Mucosa of gallbladder (tissue), 1 donor: ENCODE results near the gene ZNHIT2. TPM values are rescaled to one million over a fixed set of nuclear protein-coding genes. Genes with fewer than 3 reads are reported as not detected.

Source experiments
- DNase-seq: peaks from one replicate; pipeline ENCODE4 v3.0.0-alpha.2; 2020; ENCODE audit warnings: low spot score
- total RNA-seq: library from RNA; stranded (reverse); gene quantifications from one replicate; pipeline ENCODE4 v1.2.1, GENCODE V29; 2021
- donor health status: DM: no; HTN: no; CAD: no.

The ZNHIT2 gene
- total RNA-seq, 1 donor from 2014 or later: 15.1 TPM

DNA sequence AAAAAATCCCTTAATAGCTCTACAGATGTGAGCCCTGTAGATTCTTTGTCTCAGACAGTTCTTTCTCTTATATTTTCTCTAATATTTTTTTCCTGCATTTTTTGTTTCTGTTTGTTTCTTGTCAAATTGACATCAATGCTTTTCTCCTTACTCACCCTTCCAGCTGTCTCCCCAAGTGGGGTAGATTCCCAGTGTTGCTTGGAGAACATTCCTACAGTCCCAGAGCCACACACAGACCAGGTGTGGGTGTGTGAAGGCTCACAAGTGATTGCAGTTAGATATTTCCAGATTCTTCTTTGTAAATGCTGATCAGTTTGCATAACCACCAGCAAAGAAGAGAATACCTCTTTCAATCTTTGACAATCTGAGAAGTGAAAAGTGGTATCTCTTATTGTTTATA is 14.0 kb downstream of the ZNHIT2 start:
- no peak for DNase-seq

DNA sequence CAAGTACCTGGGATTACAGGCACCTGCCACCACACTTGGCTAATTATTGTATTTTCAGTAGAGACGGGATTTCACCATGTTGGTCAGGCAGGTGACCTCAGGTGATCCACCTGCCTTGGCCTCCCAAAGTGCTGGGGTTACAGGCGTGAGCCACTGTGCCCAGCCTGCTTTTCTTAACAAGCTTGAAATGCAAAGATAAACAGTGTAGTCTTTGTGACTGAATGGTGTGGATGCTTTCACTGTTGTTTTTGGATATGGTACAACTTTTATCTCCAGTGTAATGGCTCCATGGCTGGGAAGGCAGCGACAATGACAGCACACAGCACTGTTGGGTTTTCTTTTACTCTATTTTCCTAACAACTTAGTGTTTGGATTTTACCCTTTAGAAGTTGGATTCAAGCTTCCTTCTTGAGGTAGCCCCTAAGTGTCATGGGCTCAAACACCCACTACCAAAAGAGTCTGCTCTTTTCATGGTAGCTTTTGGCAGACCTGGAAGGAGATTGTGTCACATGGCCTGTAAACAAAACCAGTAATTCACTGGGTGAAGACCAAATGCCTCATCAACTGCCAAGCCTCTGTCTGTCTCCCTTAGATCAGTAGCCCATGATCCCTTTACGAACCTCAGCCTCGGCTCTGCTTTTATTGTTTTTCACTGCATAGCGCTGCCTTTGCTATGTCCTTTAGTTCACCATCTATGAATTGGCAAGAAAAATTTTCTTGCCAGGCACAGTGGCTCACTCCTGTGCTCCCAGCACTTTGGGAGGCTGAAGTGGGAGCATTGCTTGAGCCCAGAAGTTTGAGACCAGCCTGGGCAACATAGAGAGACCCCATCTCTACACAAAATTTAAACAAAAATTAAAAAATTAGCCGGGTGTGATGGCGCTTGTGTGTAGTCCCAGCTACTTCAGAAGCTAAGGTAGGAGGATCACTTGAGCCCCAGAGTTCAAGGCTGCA is 15.1 kb downstream of the ZNHIT2 start:
- no peak for DNase-seq

DNA sequence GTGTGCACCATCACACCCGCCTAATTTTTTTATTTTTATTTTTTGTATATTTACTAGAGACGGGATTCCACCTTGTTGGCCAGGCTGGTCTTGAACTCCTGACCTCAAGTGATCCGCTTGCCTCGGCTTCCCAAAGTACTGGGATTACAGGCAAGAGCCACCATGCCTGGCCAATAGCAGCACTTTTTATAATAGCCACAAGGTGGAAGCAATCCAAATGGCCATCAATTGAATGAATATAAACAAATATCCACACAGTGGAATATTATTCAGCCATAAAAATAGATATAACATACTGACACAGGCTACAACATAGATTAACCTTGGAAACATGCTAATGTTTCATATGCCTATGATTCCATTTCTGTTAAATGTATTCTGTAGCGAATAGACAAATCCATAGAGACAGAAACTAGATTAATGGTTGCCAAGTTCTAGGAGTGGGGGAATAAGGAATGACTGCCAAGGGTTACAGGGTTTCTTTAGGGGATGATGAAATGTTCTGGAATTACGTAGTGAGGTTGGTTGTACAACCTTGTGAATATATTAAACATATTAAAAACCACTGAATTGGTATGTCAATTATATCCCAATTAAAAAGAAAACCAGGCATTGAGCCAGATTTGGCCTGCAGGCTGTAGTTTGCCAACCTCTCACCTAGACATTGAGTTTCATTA is 16.7 kb downstream of the ZNHIT2 start:
- DNase-seq: no peak

DNA sequence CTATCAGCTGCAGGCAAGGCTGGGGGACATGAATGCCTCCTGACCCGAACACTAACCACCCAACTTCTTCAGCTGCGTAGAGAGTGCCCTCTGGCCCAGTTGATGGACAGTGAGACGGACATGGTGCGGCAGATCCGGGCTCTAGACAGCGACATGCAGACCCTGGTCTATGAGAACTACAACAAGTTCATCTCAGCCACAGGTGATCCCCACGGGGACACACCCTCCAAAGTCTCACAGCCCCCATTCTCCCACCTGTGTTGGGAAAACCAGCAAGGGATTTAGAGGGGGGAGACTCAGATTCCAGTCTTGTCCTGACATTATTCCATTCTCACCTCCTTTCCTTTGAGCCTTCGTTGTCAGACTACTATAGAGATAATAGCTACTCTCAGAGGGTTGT is 20.6 kb downstream of the ZNHIT2 start:
- no peak for DNase-seq

DNA sequence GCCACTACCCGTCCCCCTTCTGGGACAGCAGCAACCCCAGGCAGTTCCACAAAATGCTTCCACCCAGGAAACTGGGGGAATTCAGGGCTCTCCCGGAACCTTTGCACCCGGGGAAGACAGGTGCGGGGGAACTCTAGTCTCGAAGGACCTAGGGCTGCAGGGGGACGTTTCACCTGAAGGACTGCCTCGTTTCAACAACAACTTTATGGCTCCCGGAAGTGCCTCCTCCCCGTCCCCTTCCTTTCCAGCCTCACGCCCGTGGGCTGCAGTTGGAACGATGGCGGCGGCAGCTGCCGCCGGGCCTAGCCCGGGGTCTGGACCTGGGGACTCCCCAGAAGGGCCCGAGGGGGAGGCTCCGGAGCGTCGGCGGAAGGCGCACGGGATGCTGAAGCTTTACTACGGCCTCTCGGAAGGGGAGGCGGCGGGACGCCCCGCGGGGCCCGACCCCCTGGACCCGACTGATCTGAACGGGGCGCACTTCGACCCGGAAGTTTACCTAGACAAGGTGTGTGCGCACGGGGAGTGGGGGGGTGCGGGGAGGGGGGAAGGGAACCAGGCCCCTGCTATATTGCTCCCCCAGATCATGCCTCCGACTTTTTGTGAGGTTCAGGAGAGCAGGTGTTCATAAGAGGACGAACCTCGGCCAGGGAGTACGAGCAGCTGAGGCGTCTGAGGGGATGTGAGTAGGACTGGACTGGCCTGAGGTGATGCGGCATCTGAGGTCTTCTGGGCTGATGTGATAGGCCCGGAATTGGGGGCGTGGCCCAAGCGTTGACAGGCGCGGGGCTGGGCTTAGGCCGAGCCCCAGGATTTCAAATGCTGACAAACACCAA is 21.3 kb downstream of the ZNHIT2 start, which contains the start of gene VPS51:
Gene VPS51 (plus strand): TSS at position 241 of the 833 bp plus-strand sequence. CDS start 37 bp downstream, at position 278.
- DNase-seq: peak; percentile 86

DNA sequence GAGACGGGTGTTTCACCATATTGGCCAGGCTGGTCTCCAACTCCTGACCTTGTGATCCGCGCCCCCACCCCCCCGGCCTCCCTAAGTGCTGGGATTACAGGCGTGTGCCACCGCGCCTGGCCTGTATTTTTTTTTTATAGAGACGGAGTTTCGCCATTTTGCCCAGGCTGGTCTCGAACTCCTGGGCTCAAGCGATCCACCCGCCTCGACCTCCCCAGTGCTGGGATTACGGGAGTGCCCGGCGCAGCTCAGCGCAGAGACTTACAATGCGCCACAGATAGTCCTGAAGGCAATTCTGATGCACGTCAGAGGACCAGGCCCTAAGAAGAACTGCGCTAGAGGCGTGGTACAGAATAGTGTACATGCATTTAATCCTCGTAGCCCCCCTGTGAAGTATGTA is 22.1 kb downstream of the ZNHIT2 start:
- no peak for DNase-seq

DNA sequence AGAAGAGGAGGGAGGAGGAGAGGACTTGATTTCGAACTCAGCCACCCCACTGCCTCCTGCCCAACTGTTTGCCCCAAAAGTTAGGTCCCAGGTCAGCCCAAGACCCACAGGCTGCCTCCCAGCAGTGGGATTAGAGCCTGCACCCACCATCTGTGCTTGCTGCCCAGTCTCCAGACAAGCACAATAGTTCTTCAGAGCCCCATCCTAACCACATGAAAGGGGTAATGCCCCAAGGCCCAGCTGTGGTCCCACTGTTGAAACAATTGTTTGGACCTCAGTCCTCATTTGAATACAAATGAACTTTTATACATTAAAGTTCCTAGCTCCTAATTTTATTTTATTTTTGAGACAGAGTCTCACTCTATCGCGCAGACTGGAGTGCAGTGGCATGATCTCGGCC is 26.9 kb downstream of the ZNHIT2 start:
- no peak for DNase-seq

DNA sequence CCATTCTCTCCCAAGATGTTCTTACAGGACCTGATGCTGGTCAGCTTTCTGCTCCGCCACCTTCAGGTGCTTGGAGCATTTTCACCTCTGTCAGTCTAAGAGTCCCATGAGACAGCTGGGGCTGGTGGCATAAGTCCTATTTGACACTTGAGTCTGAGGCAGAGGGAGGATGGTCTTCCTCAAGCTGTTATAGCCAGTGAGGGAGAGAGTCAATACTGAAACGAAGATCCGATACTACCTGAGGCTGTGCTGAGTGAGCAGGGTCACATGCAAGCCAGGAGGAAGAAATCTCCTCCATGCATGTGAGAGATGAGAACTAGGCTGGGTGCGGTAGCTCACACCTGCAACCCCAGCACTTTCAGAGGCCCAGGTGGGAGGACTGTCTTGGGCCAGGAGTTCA is 27.9 kb downstream of the ZNHIT2 start:
- no peak for DNase-seq

DNA sequence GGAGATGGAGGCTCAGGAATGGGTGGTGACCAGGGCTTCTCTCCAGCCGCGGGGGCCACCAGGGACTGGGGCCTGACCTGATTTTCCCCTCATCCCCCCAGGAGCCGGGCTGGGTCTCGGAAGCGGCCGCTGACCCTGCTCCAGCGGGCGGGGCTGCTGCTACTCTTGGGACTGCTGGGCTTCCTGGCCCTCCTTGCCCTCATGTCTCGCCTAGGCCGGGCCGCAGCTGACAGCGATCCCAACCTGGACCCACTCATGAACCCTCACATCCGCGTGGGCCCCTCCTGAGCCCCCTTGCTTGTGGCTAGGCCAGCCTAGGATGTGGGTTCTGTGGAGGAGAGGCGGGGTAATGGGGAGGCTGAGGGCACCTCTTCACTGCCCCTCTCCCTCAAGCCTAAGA is 29.7 kb downstream of the ZNHIT2 start:
- DNase-seq: no peak

DNA sequence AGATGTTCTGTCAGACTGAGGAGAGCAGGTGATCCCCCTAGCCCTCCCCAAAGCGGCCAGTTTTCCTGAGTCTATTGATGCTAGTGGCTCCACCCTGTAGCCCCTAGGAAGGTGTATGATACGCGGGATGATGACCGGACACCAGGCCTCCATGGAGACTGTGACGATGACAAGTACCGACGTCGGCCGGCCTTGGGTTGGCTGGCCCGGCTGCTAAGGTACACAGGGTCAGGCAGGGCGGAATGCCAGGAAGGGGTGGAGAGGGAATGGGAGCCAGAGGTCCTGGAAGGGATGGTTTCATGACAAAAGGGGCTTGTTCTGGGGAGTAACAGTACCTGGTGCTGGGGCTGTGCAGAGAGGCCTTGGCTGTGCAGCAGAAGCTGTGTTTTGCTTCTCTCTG is 30.3 kb downstream of the ZNHIT2 start:
- no peak for DNase-seq

DNA sequence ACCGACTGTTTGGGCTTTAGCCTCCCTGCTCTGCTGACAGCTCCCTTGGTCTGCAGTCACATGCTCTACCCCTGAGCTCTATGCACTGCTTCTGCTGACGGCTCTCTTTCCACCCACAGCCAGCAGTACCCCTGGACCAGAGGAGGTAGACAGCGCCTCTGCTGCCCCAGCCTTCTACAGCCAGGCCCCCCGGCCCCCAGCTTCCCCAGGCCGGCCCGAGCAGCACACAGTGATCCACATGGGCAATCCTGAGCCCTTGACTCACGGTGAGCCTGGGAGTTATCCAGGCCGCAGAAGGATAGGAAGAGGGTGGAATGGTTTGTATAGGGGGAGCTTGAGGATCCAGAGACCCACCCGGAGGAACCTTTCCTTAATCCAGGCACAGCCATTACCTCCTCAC is 30.7 kb downstream of the ZNHIT2 start:
- DNase-seq: no peak

DNA sequence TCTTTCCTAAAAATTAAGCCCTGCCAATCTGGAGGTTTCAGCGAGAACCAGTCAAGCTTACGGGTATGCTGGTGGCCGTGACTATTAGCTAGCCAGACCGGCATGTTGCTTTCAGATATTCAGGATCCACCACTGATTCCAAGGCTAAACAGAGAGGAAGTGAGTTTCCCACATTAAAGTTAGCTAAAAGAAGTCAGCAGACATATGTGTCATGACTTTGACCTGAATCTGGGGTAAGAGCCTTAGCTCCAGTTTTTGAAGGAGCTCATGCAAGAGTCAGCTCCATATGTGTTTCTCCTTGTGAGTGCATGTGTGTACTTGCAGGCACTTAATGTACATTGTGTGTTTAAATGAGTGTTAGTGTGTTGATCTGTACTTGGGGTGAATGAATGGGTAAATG is 32.1 kb downstream of the ZNHIT2 start:
- DNase-seq: no peak

DNA sequence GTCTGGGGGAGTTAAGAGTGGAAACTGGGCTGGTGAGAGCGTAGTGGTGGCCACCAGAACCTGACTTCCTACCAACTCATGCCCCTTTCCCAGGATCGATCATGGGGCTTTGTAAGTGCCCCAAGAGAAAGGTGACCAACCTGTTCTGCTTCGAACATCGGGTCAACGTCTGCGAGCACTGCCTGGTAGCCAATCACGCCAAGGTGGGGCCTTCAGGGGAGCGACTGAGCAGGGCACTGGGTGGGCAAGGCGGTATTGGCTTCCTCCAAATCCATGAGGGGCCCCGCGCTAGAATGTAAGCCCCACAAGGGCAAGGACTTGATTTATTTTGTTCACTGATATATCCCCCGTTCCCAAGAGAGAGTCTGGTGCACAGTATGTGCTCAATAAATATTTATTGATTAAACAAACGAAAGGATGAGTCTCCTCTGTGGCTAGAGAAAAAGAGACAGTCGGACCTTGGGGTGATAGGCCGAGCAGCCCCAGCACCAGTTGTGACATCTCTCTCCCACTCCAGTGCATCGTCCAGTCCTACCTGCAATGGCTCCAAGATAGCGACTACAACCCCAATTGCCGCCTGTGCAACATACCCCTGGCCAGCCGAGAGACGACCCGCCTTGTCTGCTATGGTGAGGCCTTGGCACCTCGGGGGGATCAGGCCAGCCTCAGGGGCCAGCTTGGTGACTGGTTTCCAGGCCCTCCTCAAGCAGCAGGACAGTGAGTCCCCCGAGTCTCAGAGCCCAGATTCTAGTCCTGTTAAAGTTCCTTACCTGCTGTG is 32.7 kb downstream of the ZNHIT2 start:
- no peak for DNase-seq

DNA sequence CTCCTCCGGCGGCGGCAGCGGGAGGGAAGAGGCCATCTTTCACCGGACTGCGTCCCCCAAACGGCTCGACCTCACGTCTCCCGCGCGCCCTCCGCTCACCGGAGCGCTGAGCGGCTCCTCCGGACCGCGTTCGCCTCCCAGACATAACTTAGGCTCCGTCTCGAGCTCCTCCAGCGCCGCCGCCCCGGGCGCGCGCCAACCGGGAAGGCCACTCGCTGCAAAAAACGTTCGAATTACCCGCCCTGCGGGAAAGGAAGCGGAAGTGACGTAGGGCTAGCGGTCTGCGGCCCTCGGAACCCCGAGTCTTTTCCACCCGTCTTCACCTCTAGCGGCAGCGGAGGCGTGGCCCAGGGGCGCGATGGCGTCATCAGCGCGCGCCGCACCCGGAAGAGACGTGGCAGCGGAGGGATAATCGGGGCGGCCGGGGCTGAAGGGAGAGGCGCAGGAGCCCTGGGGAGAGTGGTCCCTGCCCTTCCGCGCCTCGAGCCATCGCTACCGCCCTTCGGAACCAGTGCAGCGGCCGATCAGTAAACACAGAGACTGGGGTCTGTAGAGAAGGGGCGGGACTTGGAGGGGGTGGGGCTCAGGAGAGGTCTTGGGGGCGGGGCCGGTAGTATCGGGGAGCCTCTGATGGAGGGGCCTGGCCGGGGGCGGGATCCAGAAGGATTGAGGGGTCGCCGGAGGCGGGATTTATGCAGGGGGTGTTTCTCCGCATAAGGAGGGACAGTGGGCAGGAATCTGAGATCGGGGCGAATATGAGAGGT is 33.5 kb downstream of the ZNHIT2 start, which contains the start of the genes CDCA5 and ZFPL1:
Gene CDCA5 (minus strand): TSS at position 207 of the 764 bp plus-strand sequence. CDS start 62 bp downstream, at position 145.
Gene ZFPL1 (plus strand): TSS at position 389 of the 764 bp plus-strand sequence. CDS start 477 bp downstream, outside the sequence.
- DNase-seq: peak; percentile 97

DNA sequence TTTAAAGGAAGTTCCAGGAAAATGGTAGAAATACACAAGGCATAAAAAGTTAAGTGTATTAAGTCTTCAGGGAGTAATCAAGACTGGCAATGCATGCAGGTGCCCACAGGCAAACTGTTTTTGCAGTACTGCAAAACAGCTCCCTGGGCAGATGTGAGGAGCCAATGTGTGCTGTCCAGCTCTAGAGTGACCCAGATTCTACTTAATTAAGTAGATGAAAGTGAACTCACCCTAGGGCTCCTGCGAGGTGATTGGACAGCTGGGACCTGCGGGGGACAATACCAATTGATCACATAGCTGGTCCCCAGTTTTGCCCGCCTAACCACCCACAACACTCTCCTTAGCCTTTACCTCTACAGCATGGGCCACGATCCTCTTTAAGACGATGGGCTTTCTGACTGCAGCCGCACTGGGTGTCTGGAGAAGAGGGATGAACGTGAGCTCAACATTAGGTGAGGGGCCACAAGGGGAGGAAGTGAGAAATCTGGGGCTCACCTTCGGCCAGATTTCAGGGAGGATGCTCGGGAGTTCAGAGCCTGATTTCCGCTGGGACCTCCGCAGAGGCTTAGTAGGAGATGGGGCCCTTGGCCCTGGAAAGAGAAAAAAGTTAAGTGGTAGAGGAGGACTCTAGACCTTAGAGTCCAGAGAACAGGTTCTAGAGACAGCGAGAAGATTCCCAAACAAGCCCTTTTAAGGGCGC is 34.2 kb downstream of the ZNHIT2 start:
- DNase-seq: no peak

DNA sequence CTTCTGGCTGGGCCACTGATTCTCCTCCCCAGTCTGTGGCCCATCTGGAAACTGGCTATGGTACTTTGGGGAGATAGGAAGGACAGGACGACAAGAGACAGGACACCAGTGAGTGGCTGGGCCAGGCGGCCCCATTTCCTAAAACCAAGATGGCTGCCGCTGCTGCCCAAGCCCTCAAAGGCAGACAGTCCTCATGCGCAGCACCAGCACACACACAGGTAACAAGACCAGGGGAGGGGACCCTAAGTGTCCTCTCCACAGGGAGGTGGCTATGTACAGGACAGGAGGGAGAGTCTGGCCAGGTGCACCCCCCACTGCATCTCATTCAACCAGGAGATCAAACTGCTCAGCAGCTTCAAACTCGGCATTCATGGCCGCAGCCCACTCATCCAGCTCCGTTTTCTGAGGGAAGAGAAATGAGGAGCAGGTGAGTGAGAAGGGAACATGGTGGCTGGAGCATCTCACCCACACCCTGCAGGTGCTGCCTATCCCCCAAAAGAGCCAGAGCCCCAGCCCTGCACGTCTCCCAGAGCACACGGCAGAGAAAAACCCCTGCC is 38.6 kb downstream of the ZNHIT2 start:
- DNase-seq: no peak

DNA sequence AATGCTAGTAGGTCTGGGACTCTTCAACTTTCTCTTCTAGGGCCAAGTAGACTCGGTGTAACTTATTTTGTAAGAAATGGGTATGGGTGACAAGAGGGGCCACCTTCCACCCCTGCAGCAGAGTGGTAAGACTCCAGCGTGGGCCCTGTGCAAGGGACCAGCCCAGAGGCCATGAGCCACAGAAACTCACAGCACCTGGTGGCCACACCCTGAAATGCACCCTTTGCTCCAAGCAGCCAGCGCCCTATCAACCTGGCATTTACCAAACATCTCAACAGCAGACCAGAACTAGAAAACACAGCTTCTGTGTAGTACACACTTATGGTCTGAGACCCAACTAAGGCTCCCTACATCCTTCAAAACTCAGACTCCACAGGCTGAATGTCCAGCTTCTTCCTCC is 39.4 kb downstream of the ZNHIT2 start:
- DNase-seq: peak; percentile 52

DNA sequence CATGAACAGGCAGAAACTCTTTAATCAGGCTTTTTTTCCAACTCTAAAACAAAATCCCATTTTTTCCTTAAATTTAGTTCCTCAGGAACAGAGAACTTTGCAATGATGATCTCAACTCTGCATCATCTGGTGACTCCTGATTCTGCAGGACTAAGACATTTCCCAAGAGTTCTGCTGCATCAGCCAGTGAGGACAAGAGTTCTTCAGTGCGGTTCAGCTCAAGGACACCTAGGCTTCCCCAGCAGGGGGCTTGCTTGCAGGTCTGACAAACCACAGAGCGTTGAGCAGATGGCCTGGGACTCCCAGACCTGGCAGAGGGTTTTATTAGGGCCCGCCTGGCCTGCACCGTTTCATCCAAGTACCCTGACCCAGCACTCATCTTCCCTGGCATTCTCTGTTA is 40.0 kb downstream of the ZNHIT2 start:
- DNase-seq: no peak

DNA sequence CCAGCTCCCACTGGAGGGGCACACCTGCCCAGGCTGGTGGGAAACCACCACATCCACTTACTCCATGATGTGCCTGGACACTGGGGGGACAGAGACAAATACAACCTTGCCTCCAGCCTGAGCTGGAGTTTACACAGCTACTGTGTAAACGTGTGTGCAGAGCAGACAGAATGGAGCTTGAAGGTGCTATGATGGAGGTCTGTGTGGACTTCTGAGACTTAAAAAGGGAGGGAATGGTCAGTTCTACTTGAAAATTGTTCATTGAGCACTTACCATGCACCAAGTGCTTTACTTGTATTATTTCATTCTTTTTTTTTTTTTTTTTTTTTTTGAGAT is 44.9 kb downstream of the ZNHIT2 start:
- DNase-seq: no peak
